Measurements from ENCODE around the gene DENND5B.

DNA sequence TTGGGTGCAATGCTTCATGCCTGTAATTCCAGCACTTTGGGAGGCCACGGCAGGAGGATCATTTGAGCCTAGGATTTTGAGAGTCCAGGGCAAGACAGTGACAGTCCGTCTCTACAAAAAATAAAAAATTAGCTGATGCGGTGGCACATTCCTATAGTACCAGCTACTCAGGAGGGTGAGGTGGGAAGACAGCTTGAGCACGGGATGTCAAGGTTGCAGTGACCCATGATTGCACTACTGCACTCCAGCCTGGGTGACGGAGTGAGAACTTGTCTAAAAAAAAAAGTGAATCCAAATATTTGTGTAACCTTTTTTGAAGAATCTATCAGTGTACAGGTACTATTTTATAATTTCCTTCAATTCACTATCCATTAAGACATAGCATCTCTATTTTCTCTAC is 112.5 kb downstream of the DENND5B start:
- TF ChIP-seq, protein P1, sequence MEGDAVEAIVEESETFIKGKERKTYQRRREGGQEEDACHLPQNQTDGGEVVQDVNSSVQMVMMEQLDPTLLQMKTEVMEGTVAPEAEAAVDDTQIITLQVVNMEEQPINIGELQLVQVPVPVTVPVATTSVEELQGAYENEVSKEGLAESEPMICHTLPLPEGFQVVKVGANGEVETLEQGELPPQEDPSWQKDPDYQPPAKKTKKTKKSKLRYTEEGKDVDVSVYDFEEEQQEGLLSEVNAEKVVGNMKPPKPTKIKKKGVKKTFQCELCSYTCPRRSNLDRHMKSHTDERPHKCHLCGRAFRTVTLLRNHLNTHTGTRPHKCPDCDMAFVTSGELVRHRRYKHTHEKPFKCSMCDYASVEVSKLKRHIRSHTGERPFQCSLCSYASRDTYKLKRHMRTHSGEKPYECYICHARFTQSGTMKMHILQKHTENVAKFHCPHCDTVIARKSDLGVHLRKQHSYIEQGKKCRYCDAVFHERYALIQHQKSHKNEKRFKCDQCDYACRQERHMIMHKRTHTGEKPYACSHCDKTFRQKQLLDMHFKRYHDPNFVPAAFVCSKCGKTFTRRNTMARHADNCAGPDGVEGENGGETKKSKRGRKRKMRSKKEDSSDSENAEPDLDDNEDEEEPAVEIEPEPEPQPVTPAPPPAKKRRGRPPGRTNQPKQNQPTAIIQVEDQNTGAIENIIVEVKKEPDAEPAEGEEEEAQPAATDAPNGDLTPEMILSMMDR (IDR thresholded peaks at IDR 0.05), result no peak
- no peak for TF ChIP-seq POLR2AphosphoS5 (IDR thresholded peaks at IDR 0.05)
- no peak for TF ChIP-seq POLR2A (IDR thresholded peaks at IDR 0.05; ENCODE audit: low read depth)
